Spleen (tissue), 11 donors: Measurements from ENCODE around the gene ATP4A. TPM values are rescaled to one million over a fixed set of nuclear protein-coding genes. Genes with fewer than 3 reads are reported as not detected.
A peak's percentile ranks its signal among the peaks of the same experiment; 100 is the strongest.

Experiments used
- DNase-seq: peaks from one replicate; pipeline ENCODE4 v3.0.0-alpha.2; 2020
- H3K27ac ChIP-seq, 8 donors: fragments of 200-600 bp; sonication (generic) in 7 of 8; 1 replicate in 4 of 8; 2 replicates in 4 of 8; pipeline versions ENCODE4 v1.5.0 to v1.8.0; 2016 to 2021; ENCODE audit warnings: inconsistent platforms in 4 of 8, mild to moderate bottlenecking in 4 of 8, moderate library complexity in 1 of 8
- H3K27me3 ChIP-seq, 7 donors: fragments of 200-600 bp; sonication (generic) in 6 of 7; replicated peaks in 1 of 7; 1 replicate in 4 of 7; 2 replicates in 3 of 7; pipeline versions ENCODE4 v1.5.0 to v1.8.0; 2016 to 2021; ENCODE audit warnings: inconsistent platforms in 3 of 7, mild to moderate bottlenecking in 1 of 7
- H3K36me3 ChIP-seq, 6 donors: fragments of 200-600 bp; sonication (generic) in 5 of 6; 1 replicate in 4 of 6; 2 replicates in 2 of 6; pipeline versions ENCODE4 v1.5.0 to v1.8.0; 2016 to 2021; ENCODE audit warnings: inconsistent platforms in 2 of 6
- H3K4me1 ChIP-seq, 6 donors: fragments of 200-600 bp; sonication (generic) in 5 of 6; 1 replicate in 3 of 6; 2 replicates in 3 of 6; pipeline versions ENCODE4 v1.5.0 to v1.8.0; 2016 to 2021; ENCODE audit warnings: inconsistent platforms in 3 of 6
- H3K4me3 ChIP-seq, 8 donors: fragments of 200-600 bp; sonication (generic) in 7 of 8; 1 replicate in 4 of 8; 2 replicates in 4 of 8; pipeline versions ENCODE4 v1.5.0 to v1.8.0; 2016 to 2021; ENCODE audit warnings: inconsistent platforms in 4 of 8, mild to moderate bottlenecking in 4 of 8, moderate library complexity in 2 of 8
- H3K9me3 ChIP-seq, 8 donors: fragments of 200-600 bp; sonication (generic) in 7 of 8; 1 replicate in 4 of 8; 2 replicates in 4 of 8; pipeline versions ENCODE4 v1.5.0 to v1.8.0; 2016 to 2021; ENCODE audit warnings: inconsistent platforms in 4 of 8
- POLR2A ChIP-seq, 3 donors: fragments of 450-650 bp; IDR thresholded peaks; one replicate each; pipeline ENCODE4 v1.5.1; 2017; ENCODE audit warnings: antibody characterized with exemption in 3 of 3, mild to moderate bottlenecking in 1 of 3
- POLR2AphosphoS5 ChIP-seq, 3 donors: sonication (generic); formaldehyde crosslinking; IDR thresholded peaks; one replicate each; pipeline ENCODE4 v1.5.1; 2017; ENCODE audit warnings: antibody characterized with exemption in 3 of 3
- WGBS, 5 donors: extraction: QIAGEN DNeasy Blood & Tissue Kit in 3 of 5; methylation state at CpG; one replicate each; pipeline versions ENCODE4 v1.1.5 to v1.1.7; 2013 to 2018; 5-methylcytosine and 5-hydroxymethylcytosine counted together
- intact Hi-C: fragments of 100-400 bp; cut with DNase I; formaldehyde crosslinking; loops from one replicate; pipeline ENCODE4 v1.15.0; 2023; ENCODE audit warnings: low total_unique reads
- polyA plus RNA-seq, 3 donors: library from polyadenylated mRNA; stranded (reverse); fragments of 200-250 nt; gene quantifications; one replicate each; pipeline ENCODE4 v1.2.1, GENCODE V29; 2013
- total RNA-seq, 7 donors: library from RNA; depleted of rRNA in 3 of 7; stranded (reverse); fragments of >200 nt in 3 of 7; fragmentation: NEBNext Ultra II Directional in 4 of 7; extraction: Animal tissue kit (Norgen Biotek cat#: 25700) in 4 of 7; gene quantifications; one replicate each; pipeline versions ENCODE4 v1.1.0 to v1.2.1, GENCODE V29; 2016 to 2021
- TF ChIP-seq, protein P1 (sequence below), 11 experiments: fragments of 200-600 bp in 7 of 11; fragments of 450-650 bp in 4 of 11; sonication (generic) in 4 of 11; IDR thresholded peaks in 8 of 11; conservative IDR thresholded peaks in 3 of 11; 1 replicate in 7 of 11; 2 replicates in 4 of 11; pipeline versions ENCODE4 v1.4.0 to v1.8.0; 2016 to 2021; ENCODE audit warnings: antibody characterized with exemption in 11 of 11, inconsistent platforms in 4 of 11, mild to moderate bottlenecking in 1 of 11
- donor health status: healthy with polysubstance abuse.
- donor health status: DM: no; HTN: no; CAD: no; lungs with moderate emphysema.
- donor health status: DM: no; HTN: no; CAD: no.
- donor health status: Bipolar disorder and iron deficiency.
- donor health status: healthy.
- donor health status: DM: no; HTN: no; CAD: no.
- donor health status: DM: yes; HTN: yes; CAD: no.

The ATP4A gene
- total and polyA plus RNA-seq, 10 donors, result not detected

DNA sequence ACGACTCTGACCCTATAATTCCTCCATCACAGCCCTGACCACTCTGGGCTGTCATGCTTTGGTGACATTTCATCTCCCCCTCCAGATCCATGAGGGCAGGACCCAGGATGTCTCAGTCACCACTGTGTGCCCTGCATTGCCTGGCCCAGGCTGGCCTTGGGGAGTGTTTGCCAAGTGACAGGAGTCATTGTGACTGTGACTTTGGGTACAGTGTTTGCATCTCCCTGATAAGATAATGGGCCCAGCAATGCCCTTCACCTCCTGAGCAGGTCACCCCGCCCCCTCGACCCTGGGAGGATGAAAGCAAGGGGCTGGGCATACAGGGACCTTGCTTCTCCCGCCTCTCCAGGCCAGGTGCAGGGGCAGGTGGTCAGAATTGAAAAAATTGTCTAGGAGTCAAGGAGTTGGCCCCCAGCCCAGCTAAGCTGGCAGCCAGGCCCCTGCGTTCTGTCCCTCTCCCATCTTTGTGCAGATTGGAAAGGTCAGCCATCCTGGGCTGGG is 5.9 kb upstream of the ATP4A start:
- TF ChIP-seq POLR2AphosphoS5 (IDR thresholded peaks at IDR 0.05) (no peak), POLR2A (IDR thresholded peaks at IDR 0.05) (no peak)
- TF ChIP-seq, protein P1, sequence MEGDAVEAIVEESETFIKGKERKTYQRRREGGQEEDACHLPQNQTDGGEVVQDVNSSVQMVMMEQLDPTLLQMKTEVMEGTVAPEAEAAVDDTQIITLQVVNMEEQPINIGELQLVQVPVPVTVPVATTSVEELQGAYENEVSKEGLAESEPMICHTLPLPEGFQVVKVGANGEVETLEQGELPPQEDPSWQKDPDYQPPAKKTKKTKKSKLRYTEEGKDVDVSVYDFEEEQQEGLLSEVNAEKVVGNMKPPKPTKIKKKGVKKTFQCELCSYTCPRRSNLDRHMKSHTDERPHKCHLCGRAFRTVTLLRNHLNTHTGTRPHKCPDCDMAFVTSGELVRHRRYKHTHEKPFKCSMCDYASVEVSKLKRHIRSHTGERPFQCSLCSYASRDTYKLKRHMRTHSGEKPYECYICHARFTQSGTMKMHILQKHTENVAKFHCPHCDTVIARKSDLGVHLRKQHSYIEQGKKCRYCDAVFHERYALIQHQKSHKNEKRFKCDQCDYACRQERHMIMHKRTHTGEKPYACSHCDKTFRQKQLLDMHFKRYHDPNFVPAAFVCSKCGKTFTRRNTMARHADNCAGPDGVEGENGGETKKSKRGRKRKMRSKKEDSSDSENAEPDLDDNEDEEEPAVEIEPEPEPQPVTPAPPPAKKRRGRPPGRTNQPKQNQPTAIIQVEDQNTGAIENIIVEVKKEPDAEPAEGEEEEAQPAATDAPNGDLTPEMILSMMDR (IDR thresholded peaks at IDR 0.05 in 8 of 11, conservative IDR thresholded peaks at IDR 0.05 in 3 of 11), result no peak
- Histone ChIP-seq H3K27me3 (peaks cover 0 to 38% (median 11%) of the 10 kb centered on the region in 7 donors), H3K4me3 (no peak overlapping the region), H3K27ac (no peak overlapping the region), H3K4me1 (no peaks in the 10 kb centered on the region), H3K36me3 (no peaks in the 10 kb centered on the region), H3K9me3 (peaks cover 0 to 9% (median 3%) of the 10 kb centered on the region in 8 donors)
- no peak for DNase-seq
- intact Hi-C loops, result no loop called here
- 44 to 73% (median 59%) methylated on average over 2 to 5 of the region's 5 CpGs for WGBS, 5 donors

DNA sequence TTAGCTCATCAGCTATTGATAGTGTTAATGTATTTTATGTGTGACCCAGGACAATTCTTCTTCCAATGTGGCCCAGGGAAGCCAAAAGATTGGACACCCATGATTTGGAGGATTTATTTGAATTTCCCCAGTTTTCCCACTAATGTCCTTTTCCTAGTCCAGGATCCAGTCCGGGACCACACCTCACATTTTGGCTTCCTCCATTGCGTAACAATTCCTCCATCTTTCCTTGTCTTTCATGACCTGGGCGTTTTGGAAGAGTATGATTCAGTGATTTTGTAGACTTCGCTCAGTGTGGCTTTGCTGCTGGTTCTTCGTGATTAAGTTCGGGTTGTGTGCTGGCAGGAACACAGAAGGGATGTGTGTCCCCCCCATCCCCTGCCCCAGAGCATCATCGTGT is 3.3 kb upstream of the ATP4A start:
- Histone ChIP-seq H3K4me1 (no peaks in the 10 kb centered on the region), H3K9me3 (no peaks in the 10 kb centered on the region), H3K27ac (no peak overlapping the region), H3K36me3 (no peaks in the 10 kb centered on the region), H3K27me3 (peaks cover 0 to 60% (median 16%) of the 10 kb centered on the region in 7 donors), H3K4me3 (no peak overlapping the region)
- no peak for DNase-seq
- TF ChIP-seq, protein P1 (IDR thresholded peaks at IDR 0.05 in 8 of 11, conservative IDR thresholded peaks at IDR 0.05 in 3 of 11), result no peak
- TF ChIP-seq POLR2A (IDR thresholded peaks at IDR 0.05) (no peak), POLR2AphosphoS5 (IDR thresholded peaks at IDR 0.05) (no peak)
- intact Hi-C loops, result no loop called here
- WGBS, 5 donors, result 80 to 88% (median 82%) methylated on average over 7 of the region's 7 CpGs

DNA sequence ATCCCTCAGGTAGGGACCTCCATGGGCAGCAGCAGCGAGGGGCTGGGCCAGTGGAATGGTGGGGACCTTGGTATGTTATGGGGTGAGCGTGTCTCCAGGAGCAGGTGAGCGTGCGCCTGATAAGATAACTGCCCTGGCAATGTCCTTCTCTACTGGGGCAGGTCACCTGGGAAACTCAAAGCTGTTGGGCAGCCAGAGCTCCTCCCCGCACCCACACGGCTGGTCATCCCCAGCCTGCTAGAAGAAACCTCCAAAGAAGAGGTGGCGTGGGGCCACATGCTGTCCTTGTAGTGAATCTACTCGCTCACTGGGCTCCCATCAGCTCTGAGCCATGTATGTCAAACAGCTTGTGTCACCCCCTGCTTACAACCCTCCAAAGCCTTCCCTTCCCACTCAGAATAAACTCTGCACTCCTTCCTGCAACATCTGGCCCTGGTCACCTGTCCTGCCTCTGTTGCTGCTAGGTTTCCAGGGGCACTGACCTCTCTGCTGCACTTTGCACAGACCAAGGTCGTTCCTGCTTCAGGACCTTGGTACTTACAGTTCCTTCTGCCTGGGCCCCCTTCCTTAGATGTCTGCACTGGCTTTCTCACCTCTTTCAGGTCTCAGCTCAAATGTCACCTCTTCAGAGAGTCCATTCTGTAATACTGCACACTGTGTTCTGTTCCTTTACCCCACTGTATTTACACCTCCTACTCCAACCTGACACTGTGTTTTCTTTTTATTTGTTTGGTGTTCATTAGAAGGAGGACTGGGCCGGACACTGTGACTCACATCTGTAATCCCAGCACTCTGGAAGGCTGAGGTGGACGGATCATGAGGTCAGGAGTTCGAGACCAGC is 1.8 kb upstream of the ATP4A start:
- Histone ChIP-seq H3K36me3 (no peaks in the 10 kb centered on the region), H3K27me3 (peaks cover 0 to 63% (median 14%) of the 10 kb centered on the region in 7 donors), H3K4me1 (no peaks in the 10 kb centered on the region), H3K27ac (no peak overlapping the region), H3K4me3 (no peak overlapping the region), H3K9me3 (no peaks in the 10 kb centered on the region)
- 66 to 84% (median 79%) methylated on average over 6 to 12 of the region's 12 CpGs for WGBS, 5 donors
- intact Hi-C loops, result no loop called here
- TF ChIP-seq, protein P1 (IDR thresholded peaks at IDR 0.05 in 8 of 11, conservative IDR thresholded peaks at IDR 0.05 in 3 of 11), result no peak
- TF ChIP-seq POLR2AphosphoS5 (IDR thresholded peaks at IDR 0.05) (no peak), POLR2A (IDR thresholded peaks at IDR 0.05) (no peak)
- peak; percentile 48 for DNase-seq

GRCh38 chr19:35562776-35563175 is 682 bp downstream of the ATP4A start:
- H3K4me3 ChIP-seq, result no peak overlapping the region
- intact Hi-C loops, result no loop called here
- TF ChIP-seq, protein P1 (IDR thresholded peaks at IDR 0.05 in 8 of 11, conservative IDR thresholded peaks at IDR 0.05 in 3 of 11), result no peak
- TF ChIP-seq POLR2A (IDR thresholded peaks at IDR 0.05) (no peak), POLR2AphosphoS5 (IDR thresholded peaks at IDR 0.05) (no peak)
- peaks cover 0 to 73% (median 37%) of the 10 kb centered on the region in 7 donors for H3K27me3 ChIP-seq
- H3K4me1 ChIP-seq, result peaks cover 5 to 17% (median 12%) of the 10 kb centered on the region in 6 donors
- no peaks in the 10 kb centered on the region for H3K9me3 ChIP-seq
- DNase-seq, result no peak
- WGBS, 5 donors, result 50 to 76% (median 57%) methylated on average over 2 of the region's 2 CpGs
- no peaks in the 10 kb centered on the region for H3K36me3 ChIP-seq
- no peak overlapping the region for H3K27ac ChIP-seq
